K562 (cell line): ENCODE measurements around the gene DNAH3. TPM values are rescaled to one million over a fixed set of nuclear protein-coding genes. Genes with fewer than 3 reads are reported as not detected.

Source experiments
- ATAC-seq: fragments of 200-7000 bp; cut with Tn5 transposase; 3 replicates; pipeline ENCODE4 v1.9.1; 2020; ENCODE audit warnings: moderate library complexity
- BruUV-seq: library from RNA; stranded (reverse); fragments of 400-500 nt; replicated peaks from 2 replicates; lab custom pipeline; 2021; lab: Mats Ljungman, UMichigan
- CTCF ChIA-PET: fragments of 300-600 bp; formaldehyde crosslinking; extraction: SDS; loops from one replicate; lab custom pipeline; 2021; ENCODE audit warnings: low intra/inter-chr PET ratio; lab: Yijun Ruan, JAX
- POLR2A ChIA-PET: fragments of 300-600, 350-650 bp; sonication (Branson Sonifier 250); formaldehyde crosslinking; extraction: SDS; loops from one replicate; lab custom pipeline; 2021; ENCODE audit warnings: antibody characterized with exemption, inconsistent platforms; lab: Yijun Ruan, JAX
- DNase-seq, 4 experiments: peaks; one replicate each; pipeline versions ENCODE4 v3.0.0 to v3.0.0-alpha.2; 2011 to 2018; ENCODE audit warnings: low spot score in 3 of 4, mixed read lengths in 3 of 4; ENCODE audit errors: extremely low read depth in 1 of 4
- FAIRE-seq: peaks from 2 replicates; lab custom pipeline; 2011; peaks lifted over from hg19 to GRCh38; lab: Jason Lieb, UNC
- H2AFZ ChIP-seq: 2 replicates; pipeline ENCODE4 v1.6.0; 2011; ENCODE audit warnings: low read depth, low read length, control low read depth, inconsistent platforms
- H3K27ac ChIP-seq: fragments of 200-600 bp; 3 replicates; pipeline ENCODE4 v1.8.0; 2011; ENCODE audit warnings: low read depth, mild to moderate bottlenecking, control low read depth, inconsistent platforms, low read length, moderate library complexity, mixed read lengths; ENCODE audit errors: extremely low read depth
- H3K27me3 ChIP-seq, 2 experiments: fragments of 300-600 bp in 1 of 2; 2 replicates in 1 of 2; 3 replicates in 1 of 2; pipeline versions ENCODE4 v1.6.0 to v1.8.0; 2011; ENCODE audit warnings: inconsistent platforms in 2 of 2, low read length in 2 of 2, mild to moderate bottlenecking in 1 of 2, mixed read lengths in 1 of 2, moderate library complexity in 1 of 2; ENCODE audit not compliant: control insufficient read depth in 2 of 2, insufficient read depth in 2 of 2
- H3K36me3 ChIP-seq: fragments of 300-600 bp; 3 replicates; pipeline ENCODE4 v1.8.0; 2011; ENCODE audit warnings: mild to moderate bottlenecking, low read length, inconsistent platforms; ENCODE audit not compliant: control insufficient read depth, insufficient read depth
- H3K4me1 ChIP-seq, 2 experiments: fragments of 200-600 bp in 1 of 2; replicated peaks in 1 of 2; 2 replicates in 1 of 2; 3 replicates in 1 of 2; pipeline versions ENCODE4 v1.5.1 to v1.8.0; 2011; ENCODE audit warnings: inconsistent platforms in 2 of 2, low read length in 2 of 2, mild to moderate bottlenecking in 1 of 2, mixed read lengths in 1 of 2, moderate library complexity in 1 of 2; ENCODE audit not compliant: control insufficient read depth in 2 of 2, insufficient read depth in 2 of 2
- H3K4me2 ChIP-seq: 2 replicates; pipeline ENCODE4 v1.6.1; 2011; ENCODE audit warnings: low read length, control low read depth, inconsistent platforms, mixed read lengths; ENCODE audit not compliant: insufficient read depth
- H3K4me3 ChIP-seq: fragments of 200-600 bp; sonication (generic), shearing (Covaris generic); 2 replicates; pipeline ENCODE4 v1.5.1; 2016; ENCODE audit warnings: control low read depth, inconsistent platforms
- H3K79me2 ChIP-seq: fragments of 200-600 bp; 3 replicates; pipeline ENCODE4 v1.8.0; 2011; ENCODE audit warnings: low read length, inconsistent platforms; ENCODE audit not compliant: control insufficient read depth, insufficient read depth
- H3K9ac ChIP-seq, 2 experiments: 2 replicates each; pipeline versions ENCODE4 v1.6.0 to v1.6.1; 2011; ENCODE audit warnings: low read depth in 2 of 2, low read length in 2 of 2, control low read depth in 1 of 2, inconsistent platforms in 1 of 2, mild to moderate bottlenecking in 1 of 2, mixed read lengths in 1 of 2; ENCODE audit not compliant: insufficient read depth in 1 of 2
- H3K9me1 ChIP-seq: one replicate; pipeline ENCODE4 v1.6.0; 2011; ENCODE audit warnings: inconsistent platforms, mild to moderate bottlenecking, low read length, moderate library complexity; ENCODE audit not compliant: control insufficient read depth, insufficient read depth
- H3K9me3 ChIP-seq: replicated peaks from 2 replicates; pipeline ENCODE4 v1.5.1; 2011; ENCODE audit warnings: low read depth, low read length, inconsistent platforms; ENCODE audit not compliant: control insufficient read depth, insufficient read depth
- H4K20me1 ChIP-seq: replicated peaks from 2 replicates; pipeline ENCODE4 v1.6.1; 2011; ENCODE audit warnings: low read length, inconsistent platforms, mixed read lengths; ENCODE audit not compliant: control insufficient read depth, insufficient read depth
- ARID3B ChIP-seq: fragments of 250-450 bp; sonication (Bioruptor Pico); IDR thresholded peaks from 2 replicates; pipeline ENCODE4 v1.4.0; 2020; ENCODE audit warnings: borderline replicate concordance
- BRCA1 ChIP-seq, 2 experiments: fragments of 450-650 bp in 1 of 2; sonication (generic) in 1 of 2; formaldehyde crosslinking in 1 of 2; IDR thresholded peaks; 2 replicates each; pipeline versions ENCODE4 v1.5.0 to v1.6.1; 2017 to 2020; ENCODE audit warnings: mild to moderate bottlenecking in 1 of 2, missing genetic modification reagents in 1 of 2
- JUND ChIP-seq, 2 experiments: IDR thresholded peaks; 2 replicates in 1 of 2; 3 replicates in 1 of 2; pipeline ENCODE4 v1.6.1; 2011; ENCODE audit warnings: borderline replicate concordance in 2 of 2, low read depth in 2 of 2, low read length in 2 of 2, improper control_type of control experiment in 1 of 2, missing biosample characterization in 1 of 2, missing genetic modification characterization in 1 of 2, missing genetic modification reagents in 1 of 2
- MCM2 ChIP-seq: fragments of 450-650 bp; IDR thresholded peaks from 2 replicates; pipeline ENCODE4 v1.6.1; 2017; ENCODE audit warnings: low read depth, mild to moderate bottlenecking
- RBM34 ChIP-seq: fragments of 200-400 bp; formaldehyde crosslinking; IDR thresholded peaks from 2 replicates; pipeline ENCODE4 v1.6.1; 2018; ENCODE audit warnings: low read length, borderline replicate concordance; ENCODE audit not compliant: insufficient read depth
- TFE3 ChIP-seq: fragments of 450-650 bp; formaldehyde crosslinking; IDR thresholded peaks from 2 replicates; pipeline ENCODE4 v1.4.0; 2020; ENCODE audit warnings: mild to moderate bottlenecking, mixed read lengths
- ZFP30 ChIP-seq: fragments of 250-450 bp; sonication (Bioruptor Pico); IDR thresholded peaks from 2 replicates; pipeline ENCODE4 v1.8.0; 2022; ENCODE audit warnings: moderate library complexity, mild to moderate bottlenecking, inconsistent platforms, borderline replicate concordance
- ZFX ChIP-seq: sonication (generic); formaldehyde crosslinking; IDR thresholded peaks from 2 replicates; pipeline ENCODE4 v1.8.0; 2022; ENCODE audit warnings: mild to moderate bottlenecking, missing genetic modification reagents, moderate library complexity
- ZNF253 ChIP-seq: fragments of 250-450 bp; sonication (Bioruptor Pico); conservative IDR thresholded peaks from 2 replicates; pipeline ENCODE4 v1.6.1; 2021; ENCODE audit warnings: mild to moderate bottlenecking
- ZNF584 ChIP-seq: fragments of 200-800 bp; sonication (Bioruptor generic); IDR thresholded peaks from 2 replicates; pipeline ENCODE4 v1.6.1; 2016; ENCODE audit warnings: low read depth, mild to moderate bottlenecking, missing genetic modification characterization, missing compliant biosample characterization
- WGBS: fragments of 100-300 bp; shearing (Covaris generic); methylation state at CpG from one replicate; pipeline ENCODE4 v1.1.6; 2016; ENCODE audit warnings: low coverage, mixed read lengths; ENCODE audit not compliant: insufficient coverage; ENCODE audit errors: missing lambda C conversion rate; 5-methylcytosine and 5-hydroxymethylcytosine counted together
- in situ Hi-C: fragments of 300-500 bp; cut with MboI; formaldehyde crosslinking; loops from 4 replicates; pipeline ENCODE4 v1.15.0; 2018; ENCODE audit warnings: inconsistent platforms, mixed read lengths
- intact Hi-C: fragments of 100-400 bp; cut with micrococcal nuclease; formaldehyde crosslinking; loops from 2 replicates; pipeline ENCODE4 v1.14.2; 2022
- polyA plus RNA-seq, 8 experiments: library from polyadenylated mRNA; depleted of rRNA in 4 of 8; stranded (reverse) in 5 of 8; unstranded in 3 of 8; fragments of >200 nt; fragmentation: Nextera tagmentation in 2 of 8; fragmentation: Illumina TruSeq in 1 of 8; extraction: Ambion mirVana in 2 of 8; extraction: Trizol in 1 of 8; gene quantifications; 2 replicates each; pipeline versions ENCODE4 v1.2.1 to v1.2.3, GENCODE V29; 2011 to 2014; ENCODE audit warnings: inconsistent platforms in 1 of 8, missing spikeins in 1 of 8
- total RNA-seq, 7 experiments: library from RNA; depleted of rRNA in 6 of 7; stranded (reverse); fragments of >200 nt in 6 of 7; fragmentation: Illumina TruSeq in 2 of 7; extraction: Trizol in 2 of 7; gene quantifications; 2 replicates each; pipeline versions ENCODE4 v1.2.1 to v1.2.3, GENCODE V29; 2011 to 2021; ENCODE audit warnings: low replicate concordance in 1 of 7

Gene DNAH3
- total and polyA plus RNA-seq, 9 of the 15 experiments (the other 6 are each of a cell fraction or from before 2014, with no cell fraction given): 0.32 to 0.84 (median 0.44) TPM

GRCh38 chr16:21185659-21186325 is 35.1 kb upstream of the DNAH3 start:
- 0 out of 2 replicates have a peak, but pooled peaks cover 3% of the 10 kb centered on the region for H3K9me3 ChIP-seq
- H3K27me3 ChIP-seq: no peaks in the 10 kb centered on the region
- H3K9me1 ChIP-seq: no peaks in the 10 kb centered on the region
- in situ Hi-C loops (loop anchor here (5.0 to 10.0 kb wide), 2 partner anchors 112 to 1509 kb away; no protein-coding TSS in a partner anchor), intact Hi-C loops (loop anchor here (10.0 kb wide), 1 partner anchor 1139 kb away; no protein-coding TSS in a partner anchor)
- no peak overlapping the region for H2AFZ ChIP-seq
- no peak for FAIRE-seq
- H3K9ac ChIP-seq: no peak overlapping the region
- WGBS: 64% methylated on average over 12 of the region's 12 CpGs
- H3K27ac ChIP-seq: no peak overlapping the region
- ChIA-PET CTCF (no interaction called here), POLR2A (interaction anchor here (0.6 to 1.1 kb wide), 2 partner anchors 29 to 121 kb away, joined by 3 read pairs; no protein-coding TSS in a partner anchor)
- H3K79me2 ChIP-seq: no peaks in the 10 kb centered on the region
- no peak overlapping the region for H3K4me2 ChIP-seq
- ATAC-seq: no peak
- H3K4me1 ChIP-seq: peaks cover 5 to 8% of the 10 kb centered on the region in 2 experiments; a peak in 3 of 5 replicates
- no peak overlapping the region for H3K4me3 ChIP-seq
- DNase-seq: no peak
- no TSS peak for BruUV-seq
- H3K36me3 ChIP-seq: peaks cover 2% of the 10 kb centered on the region; the same call in 2 of the 3 replicates
- no peak for TF ChIP-seq TFE3
- TF ChIP-seq ZFP30 (CRISPR knock-in tag): no peak
- TF ChIP-seq MCM2: no peak
- TF ChIP-seq ZNF584 (CRISPR knock-in tag): no peak
- TF ChIP-seq ZFX (CRISPR knock-in tag): no peak
- no peak for TF ChIP-seq JUND (IDR thresholded peaks at IDR 0.05; ENCODE audit: borderline replicate concordance, low read depth, low read length)
- no peak for TF ChIP-seq JUND (tag; IDR thresholded peaks at IDR 0.05; ENCODE audit: borderline replicate concordance, low read depth, low read length)
- no peak for TF ChIP-seq RBM34
- no peak for TF ChIP-seq ARID3B
- no peak for TF ChIP-seq BRCA1 (IDR thresholded peaks at IDR 0.05)
- no peak for TF ChIP-seq BRCA1 (CRISPR knock-in tag; IDR thresholded peaks at IDR 0.05)
- TF ChIP-seq ZNF253 (CRISPR knock-in tag): no peak
- peaks cover 3% of the 10 kb centered on the region; the same call in 1 of the 2 replicates for H4K20me1 ChIP-seq
